GM03348 (cell line): Measurements from ENCODE around the gene HNRNPU.
A peak's percentile ranks its signal among the peaks of the same experiment; 100 is the strongest.
"Not testable (repeated sequence)": the region's sequence is repeated elsewhere in the genome, so short reads cannot be mapped to it uniquely, and the experiment has no call there.

Source experiments
- DNase-seq: peaks from one replicate; pipeline ENCODE4 v3.0.0; 2012; ENCODE audit warnings: low spot score

HNRNPU gene

GRCh38 chr1:244840219-244840794 lies 24.0 kb downstream of the HNRNPU start:
- DNase-seq = no peak

DNA sequence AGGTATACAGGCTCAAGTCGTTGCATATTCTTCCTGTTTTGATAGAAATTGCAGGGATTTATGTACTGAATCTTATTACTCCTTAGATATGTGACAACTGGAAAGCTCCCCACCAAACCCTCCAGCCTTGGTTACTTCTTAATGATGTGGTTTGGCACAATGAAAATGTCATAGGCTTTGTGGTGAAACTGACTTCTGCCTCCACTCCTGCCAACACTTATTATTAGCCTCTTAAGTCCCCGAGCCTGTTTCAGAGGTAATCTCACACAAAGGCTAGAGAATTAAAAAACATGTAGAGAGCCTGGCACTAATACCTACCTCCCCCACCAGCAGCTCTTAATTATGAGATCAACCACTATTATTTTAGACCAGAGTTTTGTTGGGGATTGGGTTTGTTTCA lies 24.7 kb downstream of the HNRNPU start:
- no peak for DNase-seq

DNA sequence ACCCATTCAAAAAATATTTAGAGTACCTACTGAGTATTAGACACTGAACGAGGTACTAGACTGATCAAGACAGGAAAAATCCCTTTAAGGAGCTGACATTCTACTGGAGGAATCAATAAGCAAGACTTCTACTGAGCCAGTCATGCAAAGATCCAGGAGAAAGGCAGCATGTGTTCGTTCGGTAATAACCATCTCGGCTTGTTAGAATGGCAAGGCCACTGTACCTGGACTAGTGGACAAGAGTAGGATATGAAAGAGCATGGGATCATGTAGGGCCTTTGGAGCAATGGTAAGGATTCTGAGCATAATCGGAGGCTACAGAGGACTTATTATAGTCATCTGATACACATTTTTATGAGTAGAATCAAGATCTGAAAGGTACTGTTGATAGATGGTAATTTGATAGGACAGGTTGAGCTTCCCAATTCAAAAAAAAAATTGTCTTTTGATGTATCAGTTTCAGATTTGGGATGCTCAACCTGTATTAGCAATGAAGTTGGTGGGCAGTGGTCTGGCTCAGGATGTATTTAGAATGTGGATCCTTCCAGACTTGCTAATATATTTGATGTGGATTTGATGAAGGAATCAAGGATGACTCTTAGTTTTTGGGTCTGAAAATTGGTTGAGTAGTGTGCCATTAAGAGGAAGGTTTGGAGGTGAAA lies 26.6 kb downstream of the HNRNPU start:
- DNase-seq = no peak

GRCh38 chr1:244836584-244836983 lies 27.8 kb downstream of the HNRNPU start:
- no peak for DNase-seq

GRCh38 chr1:244836135-244836521 lies 28.2 kb downstream of the HNRNPU start:
- DNase-seq = peak; percentile 35

DNA sequence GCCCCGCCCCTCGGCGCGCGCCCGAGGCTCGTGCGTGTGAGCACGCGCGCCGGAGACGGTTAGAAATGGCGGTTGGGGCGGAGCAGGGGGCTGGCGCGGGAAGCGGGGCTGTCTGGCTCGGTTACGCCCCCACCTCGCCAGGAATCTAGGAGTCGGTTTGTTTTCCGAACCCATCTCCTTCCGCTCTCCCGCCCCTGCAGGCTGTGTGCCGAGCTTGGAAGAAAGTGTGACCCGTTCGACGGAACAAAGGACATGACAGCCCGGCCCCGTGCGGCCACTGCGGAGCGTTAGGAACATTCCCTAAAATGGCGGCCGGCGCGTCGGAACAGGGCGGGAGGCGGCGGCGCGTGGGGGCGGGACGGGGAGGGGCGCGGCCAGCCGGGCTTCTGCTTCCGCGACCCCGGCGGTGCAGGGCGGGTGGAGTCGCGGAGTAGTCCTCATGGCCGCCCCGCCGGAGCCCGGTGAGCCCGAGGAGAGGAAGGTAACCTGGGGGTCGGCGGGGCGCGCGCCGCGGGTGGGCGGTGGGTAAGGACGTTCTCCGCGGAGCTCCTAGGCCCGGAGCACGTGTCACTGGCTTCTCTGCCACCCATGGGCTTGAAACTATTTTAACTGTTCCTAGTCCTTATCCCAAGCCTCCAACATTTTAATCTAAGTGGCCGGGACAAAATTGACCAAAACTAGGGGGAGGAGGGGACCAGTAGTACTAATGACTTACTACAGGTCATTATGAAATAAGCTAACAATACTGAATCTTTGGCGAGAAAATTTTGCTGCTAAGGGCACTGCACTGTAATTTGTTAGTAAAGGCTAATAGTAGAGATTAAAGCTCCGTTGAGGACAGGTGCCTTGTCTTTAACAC lies 28.8 kb downstream of the HNRNPU start, which contains the start of gene COX20:
Gene COX20 (plus strand): TSS at position 383 of the 859 bp plus-strand sequence. CDS start 57 bp downstream, at position 440.
- peak; percentile 95 for DNase-seq

- peak; percentile 81 for DNase-seq
Observed at GRCh38 chr1:244834543-244835275, 29.6 kb downstream of the HNRNPU start.

DNA sequence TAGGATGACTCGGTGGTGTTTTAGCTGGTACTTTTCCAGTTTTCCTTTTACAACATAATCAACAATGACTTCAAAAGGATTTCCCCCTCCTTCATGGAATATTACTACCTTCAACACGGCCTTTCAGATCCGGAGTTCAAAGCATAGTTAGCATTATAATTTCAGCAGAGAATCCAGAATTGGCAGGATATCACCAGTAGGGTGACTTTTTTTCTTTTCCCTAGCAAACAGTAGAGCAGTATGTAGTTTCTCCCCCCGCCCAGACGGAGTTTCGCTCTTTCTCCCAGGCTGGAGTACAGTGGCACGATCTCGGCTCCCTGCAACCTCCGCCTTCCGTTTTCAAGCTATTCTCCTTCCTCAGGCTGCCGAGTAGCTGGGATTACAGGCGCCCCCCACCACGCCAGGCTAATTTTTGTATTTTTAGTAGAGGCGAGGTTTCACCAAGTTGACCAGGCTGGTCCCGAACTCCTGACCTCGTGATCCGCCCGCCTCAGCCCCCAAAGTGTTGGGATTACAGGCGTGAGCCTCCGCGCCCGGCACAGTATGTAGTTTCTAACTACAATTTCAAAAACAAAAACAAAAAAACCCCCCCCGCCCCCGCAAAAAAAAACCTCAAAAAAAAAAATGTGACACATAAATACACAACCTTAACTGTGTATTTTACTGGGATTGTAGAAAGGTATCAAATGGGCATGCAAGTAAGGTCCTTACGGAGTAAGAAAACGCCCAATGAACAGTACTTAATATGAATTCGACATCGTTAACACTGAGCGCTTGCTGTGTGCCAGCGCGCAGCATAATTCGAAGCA lies 30.4 kb downstream of the HNRNPU start:
- peak; percentile 74 for DNase-seq

- not testable (repeated sequence) for DNase-seq
Observed at GRCh38 chr1:244833260-244833659, 31.1 kb downstream of the HNRNPU start.

DNA sequence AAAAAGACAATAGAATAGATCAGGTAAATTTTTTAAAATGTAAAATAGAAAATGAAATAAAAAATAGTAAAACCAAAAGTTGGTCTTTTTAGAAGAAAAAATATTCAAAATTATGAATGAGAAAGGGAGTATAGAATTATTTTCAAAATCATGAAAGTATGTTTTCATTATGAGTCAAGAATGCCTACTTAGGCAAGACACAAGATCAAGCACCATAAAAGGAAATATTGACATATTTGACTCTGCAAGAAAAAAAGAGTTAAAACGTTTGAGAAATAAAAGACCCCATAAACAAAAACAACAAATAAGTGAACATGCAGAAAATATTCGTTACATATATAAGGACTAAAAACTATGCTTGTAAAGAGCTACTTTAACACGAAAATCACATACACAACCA lies 33.7 kb downstream of the HNRNPU start:
- DNase-seq = no peak

- no peak for DNase-seq
Observed at GRCh38 chr1:244826712-244827111, 37.6 kb downstream of the HNRNPU start.

GRCh38 chr1:244822878-244823277 lies 41.5 kb downstream of the HNRNPU start:
- no peak for DNase-seq

- DNase-seq = no peak
Observed at GRCh38 chr1:244821134-244821533, 43.2 kb downstream of the HNRNPU start.

DNA sequence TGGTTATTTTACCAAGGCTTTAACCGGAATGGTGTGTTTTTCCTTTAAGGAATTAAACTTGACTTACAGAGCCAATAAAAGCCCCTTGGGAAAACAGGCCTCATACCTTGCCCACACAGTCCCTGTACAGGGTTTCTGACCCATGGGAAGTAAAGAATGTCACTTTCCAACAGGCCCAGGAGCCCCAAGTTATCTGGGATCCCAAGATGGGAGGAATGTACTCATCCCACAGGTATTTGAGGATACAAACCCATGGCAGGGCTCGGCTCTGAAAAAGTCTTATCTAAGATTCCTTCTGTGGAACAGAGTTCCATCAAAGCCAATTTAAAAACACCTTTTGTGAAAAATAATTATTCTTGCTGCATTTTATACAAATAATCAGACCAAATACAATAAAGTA lies 44.2 kb downstream of the HNRNPU start:
- DNase-seq = no peak

DNA sequence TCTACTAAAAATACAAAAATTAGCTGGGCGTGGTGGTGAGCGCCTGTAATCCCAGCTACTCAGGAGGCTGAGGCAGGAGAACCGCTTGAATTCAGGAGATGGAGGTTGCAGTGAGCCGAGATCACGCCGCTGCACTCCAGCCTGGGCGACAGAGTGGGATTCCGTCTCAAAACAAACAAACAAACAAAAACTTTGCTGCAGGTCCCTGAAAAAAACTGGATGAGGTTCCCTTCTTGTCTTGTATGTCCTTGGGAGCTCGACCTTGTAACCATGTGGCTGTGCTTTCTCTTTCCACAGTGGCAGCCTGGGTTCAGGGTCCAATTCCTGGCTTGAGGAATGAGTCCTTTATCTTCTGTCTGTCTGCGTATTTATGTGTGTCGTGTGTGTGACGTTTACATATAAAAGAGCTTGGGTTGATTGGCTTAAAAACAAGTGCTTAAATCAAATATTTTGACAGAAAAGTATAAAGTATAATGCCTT lies 46.9 kb downstream of the HNRNPU start:
- no peak for DNase-seq

- DNase-seq = no peak
Observed at GRCh38 chr1:244815600-244816099, 48.7 kb downstream of the HNRNPU start.

- no peak for DNase-seq
Observed at GRCh38 chr1:244813327-244813726, 51.0 kb downstream of the HNRNPU start.

DNA sequence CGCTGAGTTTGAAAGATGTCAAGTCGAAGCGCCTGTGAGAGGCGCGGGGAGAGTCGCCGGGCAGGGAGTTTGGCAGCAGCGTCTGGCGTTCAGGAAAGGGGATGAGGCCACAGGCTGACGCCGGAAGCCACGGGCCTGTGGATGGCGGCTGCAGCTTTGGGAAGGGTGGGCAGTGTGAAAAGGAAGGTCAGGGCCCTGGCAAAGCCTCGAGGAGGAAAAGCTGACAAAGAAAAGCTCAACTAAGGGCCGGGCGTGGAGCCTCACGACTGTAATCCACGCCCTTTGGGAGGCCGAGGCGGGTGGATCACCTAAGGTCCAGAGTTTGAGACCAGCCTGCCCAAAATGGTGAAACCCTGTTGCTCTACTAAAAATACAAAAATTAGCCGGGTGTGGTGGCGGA lies 54.1 kb downstream of the HNRNPU start:
- no peak for DNase-seq

DNA sequence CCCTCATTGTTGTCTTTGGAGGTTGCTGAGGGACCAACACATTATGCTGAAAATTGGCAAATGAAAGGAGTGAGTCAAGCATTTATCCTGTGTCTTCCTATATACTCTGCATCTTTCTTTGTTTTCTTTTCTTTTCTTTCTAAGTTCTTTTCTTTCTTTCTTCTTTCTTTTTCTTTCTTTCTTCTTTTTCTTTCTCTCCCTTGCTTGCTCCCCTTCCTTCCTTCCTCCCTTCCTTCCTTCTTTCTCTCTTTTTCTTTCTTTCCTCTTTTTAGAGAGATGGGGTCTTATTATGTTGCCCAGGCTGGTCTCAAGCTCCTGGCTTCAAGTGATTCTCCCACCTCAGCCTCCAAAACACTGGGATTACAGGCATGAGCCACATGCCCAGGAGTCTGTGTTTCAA lies 57.2 kb downstream of the HNRNPU start:
- DNase-seq = no peak

DNA sequence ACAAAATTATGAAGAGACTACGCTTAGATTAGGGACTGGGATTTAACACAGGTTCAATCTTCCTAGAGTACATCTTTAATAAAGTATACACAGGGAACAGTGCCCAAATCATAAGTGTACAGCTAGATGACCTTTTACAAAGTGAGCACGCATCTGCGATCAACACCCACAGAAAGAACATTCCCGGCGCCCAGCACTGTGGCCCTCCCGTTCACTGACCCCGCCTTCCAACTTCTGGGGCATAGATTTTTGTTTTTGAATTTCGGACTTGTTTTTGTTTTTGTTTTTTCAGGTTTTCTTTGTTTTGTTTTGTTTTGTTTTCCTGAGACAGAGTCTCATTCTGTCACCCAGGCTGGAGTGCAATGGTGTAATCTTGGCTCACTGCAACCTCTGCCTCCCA lies 59.5 kb downstream of the HNRNPU start:
- no peak for DNase-seq
